ENCODE measurements around the gene CENPW. TPM values are rescaled to one million over a fixed set of nuclear protein-coding genes. Genes with fewer than 3 reads are reported as not detected.

CENPW gene
- 10.4 and 13.0 TPM in 2 replicates for polyA plus RNA-seq

DNA sequence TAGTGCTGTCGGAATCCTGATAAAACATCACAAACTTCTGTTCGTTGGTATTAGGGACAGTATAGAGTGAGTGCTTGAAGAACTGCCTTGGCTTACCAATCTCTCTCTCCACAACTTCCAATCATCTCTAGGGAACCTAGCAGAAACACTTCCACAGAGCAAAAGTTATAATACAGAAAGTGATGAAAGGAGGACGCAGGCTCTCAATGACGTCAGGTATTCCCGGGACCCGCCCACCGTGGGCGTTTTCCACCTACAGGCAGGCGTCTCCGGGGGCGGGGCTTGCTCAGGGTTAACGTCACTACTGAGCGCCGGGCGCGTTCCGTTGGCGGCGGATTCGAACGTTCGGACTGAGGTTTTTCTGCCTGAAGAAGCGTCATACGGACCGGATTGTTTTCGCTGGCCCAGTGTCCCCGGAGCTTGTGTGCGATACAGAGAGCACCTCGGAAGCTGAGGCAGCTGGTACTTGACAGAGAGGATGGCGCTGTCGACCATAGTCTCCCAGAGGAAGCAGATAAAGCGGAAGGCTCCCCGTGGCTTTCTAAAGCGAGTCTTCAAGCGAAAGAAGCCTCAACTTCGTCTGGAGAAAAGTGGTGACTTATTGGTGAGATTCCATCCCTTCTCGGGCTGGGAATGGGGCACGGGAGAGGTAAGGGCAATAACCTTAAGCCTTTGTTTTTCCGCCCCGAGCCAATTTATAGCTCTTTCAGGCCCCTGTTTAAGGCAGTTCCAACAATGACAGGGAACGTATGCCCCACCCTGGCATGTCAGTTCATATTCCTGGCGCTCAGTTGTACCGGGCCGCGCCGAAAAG lies at the start of gene CENPW:
TSS of gene CENPW (plus strand) at position 320 of the 814 bp plus-strand sequence. CDS start at position 479, 159 bp downstream.

